ENCODE data around the gene WDR74.

GRCh38 chr11:62816557-62816956 lies 22.8 kb downstream of the WDR74 start:
- TF ChIP-seq CTCF (IDR thresholded peaks at IDR 0.05) (no peak), POLR2A (IDR thresholded peaks at IDR 0.05) (no peak)

Measured in body of pancreas (tissue), 4 donors.